Islet of Langerhans (tissue), 1 donor: ENCODE data around the gene PLCG1.
"Not testable (repeated sequence)": the region's sequence is repeated elsewhere in the genome, so short reads cannot be mapped to it uniquely, and the experiment has no call there.

Experiments used
- FAIRE-seq: peaks from one replicate; lab custom pipeline; 2011; peaks lifted over from hg19 to GRCh38; lab: Jason Lieb, UNC

Gene PLCG1

GRCh38 chr20:41136680-41137613 lies at the start of gene PLCG1:
Gene PLCG1, plus strand, starts transcription at chr20:41137543. Its CDS starts 99 bp downstream, at chr20:41137642.
- no peak for FAIRE-seq

DNA sequence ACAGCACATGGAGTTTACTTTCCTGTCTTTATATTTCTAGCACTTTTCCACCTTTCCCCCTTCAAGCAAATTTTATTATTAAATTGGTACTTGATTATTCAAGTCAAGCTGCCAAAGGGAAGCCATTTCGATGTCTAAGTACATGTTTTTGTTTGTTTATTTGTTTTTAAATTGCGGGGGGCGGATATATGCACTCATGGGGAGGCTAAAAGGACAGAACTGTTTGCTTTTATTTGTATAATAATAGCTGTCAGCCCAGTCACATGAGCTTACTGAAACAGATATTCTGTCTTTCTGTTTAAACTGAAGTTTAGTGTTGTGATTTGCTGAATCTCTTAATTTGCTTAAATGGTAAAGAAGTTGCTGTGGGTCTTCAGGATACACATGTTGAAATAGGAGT lies 49.6 kb upstream of the PLCG1 start:
- FAIRE-seq, result no peak

GRCh38 chr20:41089555-41089954 lies 47.8 kb upstream of the PLCG1 start:
- no peak for FAIRE-seq

GRCh38 chr20:41091927-41092326 lies 45.4 kb upstream of the PLCG1 start:
- no peak for FAIRE-seq

- FAIRE-seq, result no peak
Measured at GRCh38 chr20:41094353-41095055, 42.8 kb upstream of the PLCG1 start.

GRCh38 chr20:41095110-41095969 lies 42.0 kb upstream of the PLCG1 start:
- FAIRE-seq, result no peak

- no peak for FAIRE-seq
Measured at GRCh38 chr20:41098703-41099250, 38.6 kb upstream of the PLCG1 start.

DNA sequence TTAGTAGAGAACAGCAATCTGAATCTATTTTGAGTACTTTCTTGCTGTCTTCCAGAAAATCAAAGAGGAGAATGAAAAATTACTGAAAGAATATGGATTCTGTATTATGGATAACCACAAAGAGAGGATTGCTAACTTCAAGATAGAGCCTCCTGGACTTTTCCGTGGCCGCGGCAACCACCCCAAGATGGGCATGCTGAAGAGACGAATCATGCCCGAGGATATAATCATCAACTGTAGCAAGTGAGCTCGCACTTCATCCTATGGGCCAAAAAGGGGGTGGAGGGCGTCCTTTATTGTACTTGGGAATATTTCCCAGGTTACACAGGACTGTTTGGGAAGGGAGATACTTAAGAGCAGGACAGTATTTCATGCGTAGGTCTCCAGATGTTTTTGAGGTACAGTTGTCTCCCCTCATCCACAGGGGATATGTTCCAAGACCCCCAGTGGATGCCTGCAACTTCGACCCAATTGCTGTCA lies 37.3 kb upstream of the PLCG1 start:
- FAIRE-seq, result no peak

DNA sequence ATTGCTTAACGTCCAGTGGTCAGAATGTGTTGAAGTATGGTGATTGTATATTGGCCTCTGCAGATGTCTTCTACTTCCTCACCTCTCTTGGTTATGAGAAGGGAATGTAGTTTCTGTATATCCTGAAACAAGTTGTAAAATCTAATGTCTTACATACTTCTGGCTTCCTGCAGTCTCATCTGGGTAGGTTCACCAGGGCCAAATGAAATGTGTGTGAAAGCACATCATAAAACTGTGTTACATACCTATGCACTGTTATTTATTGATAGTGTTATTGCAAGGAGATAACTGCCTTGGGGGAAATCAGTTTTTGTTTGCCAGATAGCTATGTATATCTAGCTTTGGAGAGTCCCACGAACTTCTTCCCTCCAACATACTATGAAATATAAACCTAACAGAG lies 35.7 kb upstream of the PLCG1 start:
- no peak for FAIRE-seq

- no peak for FAIRE-seq
Measured at GRCh38 chr20:41108531-41108930, 28.8 kb upstream of the PLCG1 start.

DNA sequence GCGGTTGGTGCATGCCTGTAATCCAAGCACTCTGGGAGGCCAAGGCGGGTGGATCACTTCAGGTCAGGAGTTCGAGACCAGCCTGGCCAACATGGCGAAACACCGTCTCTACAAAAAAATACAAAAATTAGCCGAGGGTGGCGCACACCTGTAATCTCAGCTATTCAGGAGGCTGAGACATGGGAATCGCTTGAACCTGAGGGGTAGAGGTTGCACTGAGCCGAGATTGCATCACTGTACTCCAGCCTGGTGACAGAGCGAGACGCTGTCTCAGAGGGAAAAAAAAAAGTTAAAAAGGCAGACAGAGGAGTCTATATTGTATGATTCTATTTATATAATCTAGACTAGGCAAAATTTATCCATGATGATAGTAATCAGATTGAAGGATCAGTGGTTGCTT lies 27.3 kb upstream of the PLCG1 start:
- FAIRE-seq, result no peak

- FAIRE-seq, result no peak
Measured at GRCh38 chr20:41110930-41111577, 26.3 kb upstream of the PLCG1 start.

GRCh38 chr20:41111578-41111951 lies 25.8 kb upstream of the PLCG1 start:
- FAIRE-seq, result no peak

- FAIRE-seq, result no peak
Measured at GRCh38 chr20:41116282-41116956, 20.9 kb upstream of the PLCG1 start.

DNA sequence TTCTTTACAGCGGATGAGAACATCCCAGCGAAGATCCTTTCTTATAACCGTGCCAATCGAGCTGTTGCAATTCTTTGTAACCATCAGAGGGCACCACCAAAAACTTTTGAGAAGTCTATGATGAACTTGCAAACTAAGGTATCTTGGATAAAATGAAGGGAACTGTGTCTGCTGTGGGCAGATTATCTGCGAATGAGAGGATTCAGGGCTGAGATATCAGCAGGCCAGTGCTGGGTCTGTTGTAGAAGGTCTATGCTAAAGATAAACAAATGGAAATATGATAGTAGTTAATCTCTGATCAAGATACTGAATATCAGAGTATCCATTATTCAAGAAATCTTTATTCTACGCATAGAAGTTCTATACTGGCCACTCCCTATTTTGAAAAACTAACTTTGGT lies 19.2 kb upstream of the PLCG1 start:
- FAIRE-seq, result not testable (repeated sequence)

- no peak for FAIRE-seq
Measured at GRCh38 chr20:41118632-41119031, 18.7 kb upstream of the PLCG1 start.

DNA sequence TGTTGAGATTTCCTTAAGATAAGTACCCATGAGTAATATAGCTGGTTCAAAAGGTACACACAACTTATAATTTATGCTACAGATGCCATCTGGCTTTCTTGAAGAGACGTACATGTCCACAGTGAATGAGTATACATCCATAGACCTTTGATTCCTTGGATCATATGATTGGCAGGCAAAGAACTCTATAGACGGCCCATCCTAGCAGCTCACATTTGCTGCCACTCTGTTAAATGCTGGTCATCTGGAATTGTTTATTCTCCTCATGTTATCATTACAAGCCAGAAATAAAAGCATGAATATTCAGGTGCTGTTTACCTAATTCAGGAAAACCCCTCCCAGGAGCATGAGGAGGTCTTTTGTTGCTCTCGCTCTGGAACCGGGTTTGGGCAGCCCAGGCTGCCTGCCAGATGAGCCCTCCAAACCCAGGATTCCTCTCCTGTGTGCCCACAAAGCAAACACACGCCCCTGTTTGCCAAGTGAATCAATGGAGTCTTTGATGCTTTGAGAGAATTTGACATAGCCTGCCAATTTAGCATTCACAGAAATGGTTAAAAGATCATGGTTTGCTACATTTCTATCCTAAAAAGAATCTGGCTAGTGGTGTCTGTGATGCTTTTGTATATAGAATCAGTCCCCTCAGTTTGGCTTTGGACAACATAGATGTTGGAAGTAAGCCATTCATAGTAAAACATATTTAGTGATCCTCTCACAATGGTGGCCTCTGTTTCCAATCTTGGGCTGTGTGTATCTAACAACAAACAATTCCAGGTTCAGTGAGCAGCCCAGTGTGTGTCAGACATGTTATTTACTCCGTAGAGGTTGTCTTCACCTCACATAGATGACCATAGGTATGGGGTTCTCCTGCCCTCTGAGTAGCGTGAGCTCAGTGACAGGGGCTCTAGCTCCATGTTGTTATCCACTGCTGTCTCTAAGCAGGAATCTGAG lies 17.5 kb upstream of the PLCG1 start:
- FAIRE-seq, result no peak

GRCh38 chr20:41121399-41121798 lies 15.9 kb upstream of the PLCG1 start:
- no peak for FAIRE-seq

- FAIRE-seq, result no peak
Measured at GRCh38 chr20:41123631-41124030, 13.7 kb upstream of the PLCG1 start.
